Activated T-helper 1 cell treated with Interleukin-2 at 50 U/mL for 16 hours (primary cell): ENCODE data around the gene TNRC6B.

Experiments
- DNase-seq: peaks from one replicate; pipeline ENCODE4 v3.0.0-alpha.2; 2020; ENCODE audit warnings: low read depth

The TNRC6B gene

DNA sequence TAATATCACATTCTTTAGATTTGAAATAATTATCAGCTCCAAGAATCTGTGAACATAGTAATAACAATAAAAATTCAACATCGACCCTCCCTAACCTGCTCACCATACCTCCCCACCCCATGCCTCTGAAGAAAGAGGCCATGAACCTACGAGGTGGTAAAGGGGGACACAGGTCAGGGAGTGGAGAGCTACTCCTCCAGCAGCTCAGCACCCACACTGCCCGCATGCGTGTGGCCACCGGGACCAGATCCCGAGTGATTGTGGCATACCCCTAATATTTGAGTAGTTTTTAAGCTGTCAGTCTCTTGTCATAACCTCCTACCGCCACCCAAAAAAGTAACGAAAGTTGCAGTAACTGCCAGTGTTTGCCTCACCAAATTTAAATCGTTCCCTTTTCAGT lies 151.7 kb downstream of the TNRC6B start:
- no peak for DNase-seq

DNA sequence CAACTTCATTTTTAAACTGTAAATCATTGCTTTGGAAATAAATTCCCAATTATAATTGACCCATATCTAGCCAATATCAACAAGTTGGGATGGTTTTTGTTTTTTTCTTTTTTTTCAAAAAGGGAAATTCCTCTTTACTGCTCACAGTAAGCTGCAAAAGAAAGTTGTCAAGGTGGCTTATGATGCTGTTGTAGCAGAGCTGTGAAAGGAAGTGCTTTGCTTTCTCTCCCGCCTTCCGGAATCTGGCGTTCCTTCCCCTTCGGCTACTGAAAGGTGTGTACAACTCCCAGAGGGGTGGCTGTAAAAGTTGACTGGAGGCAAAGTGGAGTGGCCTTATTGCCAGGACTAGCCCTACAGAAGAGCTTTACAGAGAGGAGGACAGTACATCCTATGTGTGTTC lies 152.4 kb downstream of the TNRC6B start:
- no peak for DNase-seq

DNA sequence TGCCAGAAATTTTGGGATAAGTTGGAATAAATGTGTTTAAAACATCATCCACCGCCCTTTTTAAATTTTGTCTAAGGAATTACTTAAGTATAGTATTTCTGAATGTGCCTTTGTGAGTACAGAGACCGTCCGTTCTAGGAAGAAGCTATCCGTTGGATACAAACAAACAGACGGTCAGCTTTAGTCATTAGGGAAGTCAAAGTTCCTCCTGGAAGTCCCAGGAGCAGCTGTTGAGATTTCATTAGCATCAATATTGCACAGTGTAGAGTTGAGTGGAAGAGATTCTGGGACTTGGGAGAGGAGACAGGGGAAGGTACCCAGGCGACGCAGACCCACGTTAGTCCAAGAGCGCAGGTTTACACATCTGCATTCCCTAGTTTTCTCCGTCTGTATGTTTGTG lies 152.9 kb downstream of the TNRC6B start:
- no peak for DNase-seq

DNA sequence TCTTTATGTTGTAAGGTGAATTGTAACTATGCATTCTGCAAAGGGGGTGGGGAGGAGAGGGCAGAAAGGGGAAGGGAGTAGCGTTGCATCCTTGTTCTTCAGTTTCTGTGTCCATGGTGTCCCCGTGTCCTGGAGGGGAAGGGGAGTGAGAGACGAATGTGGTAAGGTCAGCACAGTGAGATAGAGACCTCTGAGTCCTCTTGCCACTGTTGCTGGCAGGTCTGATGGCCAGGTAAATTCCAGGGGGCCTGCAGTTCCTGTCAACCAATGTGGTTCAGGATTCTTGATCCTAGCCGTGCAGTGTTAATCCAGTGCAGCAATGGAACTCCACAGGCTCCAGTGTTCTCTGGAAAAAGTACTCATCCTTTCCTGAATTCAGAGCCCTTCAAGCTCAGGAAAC lies 154.0 kb downstream of the TNRC6B start:
- DNase-seq: no peak

DNA sequence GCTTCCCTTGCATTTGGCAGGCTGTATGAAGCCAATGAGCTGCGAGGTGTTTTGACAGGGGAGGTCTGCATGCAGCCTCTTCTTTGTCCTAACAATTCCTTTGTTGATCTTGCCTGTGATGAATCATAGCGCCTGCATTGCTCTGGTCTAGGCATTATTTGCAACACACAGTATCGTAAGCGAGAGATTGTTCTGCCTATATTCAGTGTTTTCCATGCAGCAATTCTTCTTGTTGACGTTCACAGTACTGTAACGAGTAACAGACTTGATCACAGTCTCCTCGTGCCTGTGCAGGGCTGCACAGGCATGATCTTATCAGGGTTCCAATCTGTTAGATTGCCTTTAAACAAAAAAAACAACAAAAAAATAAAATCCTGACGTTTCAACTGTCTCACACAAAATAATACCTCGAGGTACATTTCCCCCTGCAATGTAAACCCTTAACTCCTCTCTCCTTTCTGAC lies 154.6 kb downstream of the TNRC6B start:
- DNase-seq: no peak

DNA sequence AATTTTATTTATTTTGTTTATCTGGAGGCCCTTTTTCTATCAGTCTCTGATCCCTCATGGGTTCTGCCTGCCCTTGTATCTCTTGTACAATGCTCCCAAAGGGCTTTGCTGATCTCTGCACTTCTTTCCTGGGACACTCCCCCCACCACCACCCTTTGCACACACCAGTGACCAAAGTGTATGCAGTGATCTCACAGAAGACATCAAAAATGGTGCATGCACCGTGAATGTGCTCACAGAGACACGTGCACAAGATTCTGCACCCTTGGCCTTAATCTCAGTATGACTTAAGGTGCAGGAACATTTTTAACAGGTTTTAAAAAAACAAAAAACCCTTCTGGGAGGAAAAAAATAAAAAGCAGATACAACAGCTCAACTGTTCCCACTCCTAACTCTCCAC lies 156.3 kb downstream of the TNRC6B start:
- DNase-seq: no peak

DNA sequence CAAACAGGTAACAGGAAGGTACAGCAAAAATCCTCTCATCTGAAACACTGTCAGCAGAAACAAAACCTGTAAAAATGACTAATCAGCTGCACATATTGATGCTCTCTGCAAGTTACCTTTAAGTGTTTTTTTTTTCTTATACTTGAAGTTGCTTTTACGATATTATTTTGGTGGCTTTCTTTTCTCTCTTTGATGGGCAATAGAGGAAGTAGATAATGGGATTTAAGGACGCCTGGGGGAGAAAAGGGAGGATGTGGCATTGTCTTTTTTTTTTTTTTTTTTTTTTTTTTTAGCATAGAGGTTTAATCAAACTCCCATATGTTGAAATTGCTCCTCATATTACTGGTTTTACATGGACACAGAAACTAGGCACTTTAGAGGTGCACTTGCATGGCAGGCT lies 157.2 kb downstream of the TNRC6B start:
- DNase-seq: no peak

DNA sequence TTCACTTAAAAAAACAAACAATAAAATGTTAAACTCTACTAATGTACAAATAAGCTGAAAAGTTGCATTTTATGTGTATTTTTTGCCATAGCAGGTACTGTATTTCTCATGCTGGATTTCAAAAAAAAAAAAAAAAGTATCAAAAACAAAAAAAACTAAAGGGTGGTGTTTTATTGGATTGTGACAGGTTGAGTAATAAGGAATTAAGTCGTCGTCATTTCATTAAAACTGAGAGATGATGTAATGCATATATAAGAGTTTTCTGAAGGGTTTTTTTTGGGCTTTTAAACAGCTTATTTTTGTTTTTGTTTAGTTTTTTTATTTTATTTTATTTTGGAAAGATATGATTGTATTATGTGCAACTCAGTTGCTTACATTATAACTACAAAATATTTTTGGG lies 157.6 kb downstream of the TNRC6B start:
- DNase-seq: no peak

DNA sequence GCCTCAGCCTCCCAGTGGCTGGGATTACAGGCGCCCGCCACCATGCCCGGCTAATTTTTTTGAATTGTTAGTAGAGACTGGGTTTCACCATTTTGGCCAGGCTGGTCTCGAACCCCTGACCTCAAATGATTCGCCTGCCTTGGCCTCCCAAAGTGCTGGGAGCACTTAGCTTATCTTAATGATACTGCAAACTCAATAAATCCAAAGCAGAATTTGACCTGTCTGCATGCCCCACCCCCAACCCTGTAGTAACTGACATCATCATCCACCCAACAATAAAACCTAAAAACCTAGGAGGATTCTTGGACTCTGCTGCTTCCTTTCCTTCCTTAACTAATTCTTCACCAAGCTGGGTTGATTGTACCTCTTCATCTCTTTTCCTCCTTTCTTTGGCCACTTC lies 162.3 kb downstream of the TNRC6B start:
- DNase-seq: no peak

DNA sequence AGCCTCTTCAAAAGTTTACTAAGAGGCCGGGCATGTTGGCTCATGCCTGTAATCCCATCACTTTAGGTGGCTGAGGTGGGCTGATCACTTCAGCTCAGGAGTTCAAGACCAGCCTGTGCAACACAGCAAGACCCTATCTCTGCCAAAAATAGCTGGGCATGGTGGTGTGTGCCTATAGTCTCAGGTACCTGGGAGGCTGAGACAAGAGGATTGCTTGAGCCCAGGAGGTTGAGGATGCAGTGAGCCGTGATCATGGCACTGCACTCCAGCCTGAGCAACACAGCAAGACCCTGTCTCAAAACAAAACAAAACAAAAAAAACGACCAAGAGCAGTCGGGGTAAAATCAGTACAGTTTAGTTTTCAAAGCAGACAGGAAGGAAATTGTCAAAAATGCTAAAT lies 163.9 kb downstream of the TNRC6B start:
- DNase-seq: no peak

DNA sequence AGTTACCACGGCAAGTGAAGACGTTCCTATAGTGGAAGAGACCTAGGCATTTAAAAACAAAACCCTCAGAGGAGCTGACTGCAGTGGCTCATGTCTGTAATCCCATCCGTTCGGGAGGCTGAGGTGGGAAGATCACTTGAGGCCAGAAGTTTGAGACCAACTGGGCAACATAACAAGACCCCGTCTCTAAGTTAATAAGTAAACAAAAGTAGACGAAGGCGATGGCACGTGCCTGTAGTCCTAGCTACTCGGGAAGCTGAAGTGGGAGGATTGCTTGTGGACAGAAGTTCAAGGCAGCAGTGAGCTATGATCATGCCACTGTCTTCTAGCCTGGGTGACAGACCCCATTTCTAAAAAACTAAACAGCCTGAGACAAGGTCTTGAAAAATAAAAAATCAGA lies 164.8 kb downstream of the TNRC6B start:
- no peak for DNase-seq

DNA sequence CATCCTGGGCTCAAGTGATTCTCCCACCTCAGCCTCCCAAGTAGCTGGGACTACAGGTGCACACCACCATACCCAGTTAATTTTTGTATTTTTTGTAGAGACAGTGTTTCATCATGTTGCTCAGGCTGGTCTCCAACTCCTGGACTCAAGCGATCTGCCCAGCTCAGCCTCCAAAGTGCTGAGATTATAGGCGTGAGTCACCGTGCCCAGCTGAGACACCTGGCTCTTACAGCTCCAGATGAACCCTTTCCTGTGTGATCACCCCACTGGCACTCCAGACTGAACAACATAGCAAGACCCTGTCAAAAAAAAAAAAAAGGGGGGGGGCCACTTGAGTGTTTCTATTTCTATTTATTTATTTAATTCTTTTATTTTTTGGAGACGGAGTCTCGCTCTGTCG lies 167.5 kb downstream of the TNRC6B start:
- DNase-seq: peak; percentile 17

DNA sequence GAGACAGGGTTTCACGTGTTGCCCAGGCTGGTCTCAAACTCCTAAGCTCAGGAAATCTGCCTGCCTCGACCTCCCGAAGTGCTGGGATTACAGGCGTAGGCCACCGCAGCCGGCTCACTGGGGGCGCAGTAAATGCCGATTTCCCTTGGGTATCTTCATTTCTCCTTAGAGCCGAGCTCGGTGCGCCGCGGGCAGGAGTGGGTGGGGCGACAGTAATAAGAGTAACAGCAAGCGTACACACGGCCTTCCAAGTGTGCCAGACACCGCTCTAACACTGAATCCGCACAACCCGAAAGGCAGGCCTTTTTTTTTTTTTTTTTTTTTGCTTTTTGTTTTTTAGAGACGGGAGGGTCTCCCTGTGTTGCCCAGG lies 168.1 kb downstream of the TNRC6B start:
- peak; percentile 44 for DNase-seq

DNA sequence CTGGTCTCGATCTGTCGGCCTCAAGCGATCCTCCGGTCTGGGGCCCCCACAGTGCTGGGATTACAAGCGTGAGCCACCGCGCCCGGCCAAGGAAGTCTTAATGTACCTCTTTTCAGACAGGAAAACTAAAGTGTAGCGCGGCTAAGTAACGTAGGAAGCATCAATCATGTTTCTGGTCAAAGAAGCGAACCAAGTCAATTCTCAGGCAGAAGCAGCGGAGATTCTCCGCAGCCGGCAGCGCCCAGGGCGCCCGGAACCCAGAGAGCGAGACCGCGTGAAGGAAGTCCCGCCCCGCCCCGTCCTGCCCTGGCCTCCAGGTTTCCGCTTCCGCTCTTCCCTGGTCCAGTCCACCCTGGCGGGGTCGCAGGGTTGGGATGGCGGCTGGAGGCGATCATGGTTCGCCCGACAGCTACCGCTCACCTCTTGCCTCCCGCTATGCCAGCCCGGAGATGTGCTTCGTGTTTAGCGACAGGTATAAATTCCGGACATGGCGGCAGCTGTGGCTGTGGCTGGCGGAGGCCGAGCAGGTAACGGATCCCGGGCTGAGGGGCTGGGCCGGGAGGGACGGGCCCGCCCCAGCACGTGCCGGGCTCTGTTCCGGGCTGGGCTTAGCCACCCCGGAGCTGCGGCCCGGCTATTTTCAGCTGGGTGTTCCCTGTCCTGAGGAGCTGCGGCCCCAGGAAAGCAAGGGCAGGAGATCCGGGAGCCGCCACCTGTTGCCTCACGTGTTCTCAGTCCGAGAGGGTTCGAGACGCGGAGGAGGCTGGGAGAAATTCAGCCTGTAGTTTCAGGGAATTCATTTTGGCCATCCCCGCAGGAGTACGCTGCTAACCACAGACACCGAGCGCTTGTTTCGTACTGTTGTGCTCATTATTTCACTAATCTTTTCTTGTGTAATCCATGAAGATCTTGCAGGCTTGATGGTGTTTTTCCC lies 168.7 kb downstream of the TNRC6B start, which contains the start of gene ADSL:
TSS of gene ADSL (plus strand) at position 316 of the 934 bp plus-strand sequence. CDS start at position 375, 59 bp downstream.
- DNase-seq: peak; percentile 77

DNA sequence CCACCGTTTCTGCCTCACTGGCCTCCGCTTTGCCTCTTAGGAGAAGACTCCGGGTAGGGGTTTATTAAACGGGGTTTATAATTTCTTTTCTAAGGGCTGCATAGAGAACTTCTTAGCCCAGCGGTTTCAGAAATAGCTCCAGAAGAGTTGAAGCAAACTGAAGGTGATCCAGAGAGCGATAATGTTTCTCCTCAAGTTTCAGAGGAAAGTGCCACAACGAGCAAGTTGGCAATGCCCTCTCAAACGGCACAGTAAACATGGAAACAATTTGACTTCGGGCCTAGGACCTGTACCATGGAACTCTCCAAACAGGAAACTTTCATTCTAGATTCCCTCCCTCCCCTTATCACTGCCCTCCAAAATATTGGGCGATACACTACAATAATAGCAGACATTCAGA lies 169.6 kb downstream of the TNRC6B start:
- DNase-seq: no peak

DNA sequence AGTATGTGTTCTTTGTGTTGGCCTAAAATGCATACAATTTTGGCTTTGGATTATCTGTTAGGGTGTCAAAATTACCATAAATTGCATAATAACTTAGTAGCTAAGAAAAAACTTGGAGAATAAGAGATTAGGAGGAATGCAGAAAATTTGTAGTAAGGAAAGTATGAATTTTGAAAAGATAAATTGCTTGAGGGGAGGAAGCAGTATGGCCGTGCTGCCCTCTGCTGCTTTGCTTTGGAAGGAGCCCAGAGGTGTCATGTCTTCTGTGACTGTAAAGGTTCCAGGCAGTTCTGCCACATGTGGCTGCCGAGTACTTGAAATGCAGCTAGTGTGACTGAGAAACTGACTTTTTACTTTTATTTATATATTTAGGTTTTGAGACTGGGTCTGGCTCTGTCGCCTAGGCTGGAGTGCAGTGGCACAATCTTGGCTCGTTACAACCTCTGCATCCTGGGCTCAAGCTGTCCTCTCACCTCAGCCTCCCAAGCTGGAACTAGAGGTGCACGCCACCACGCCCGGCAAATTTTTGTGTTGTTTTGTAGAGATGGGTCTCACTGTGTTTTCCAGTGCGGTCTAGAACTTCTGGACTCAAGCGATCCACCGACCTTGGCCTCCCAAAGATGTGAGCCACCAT lies 170.4 kb downstream of the TNRC6B start:
- DNase-seq: peak; percentile 43

DNA sequence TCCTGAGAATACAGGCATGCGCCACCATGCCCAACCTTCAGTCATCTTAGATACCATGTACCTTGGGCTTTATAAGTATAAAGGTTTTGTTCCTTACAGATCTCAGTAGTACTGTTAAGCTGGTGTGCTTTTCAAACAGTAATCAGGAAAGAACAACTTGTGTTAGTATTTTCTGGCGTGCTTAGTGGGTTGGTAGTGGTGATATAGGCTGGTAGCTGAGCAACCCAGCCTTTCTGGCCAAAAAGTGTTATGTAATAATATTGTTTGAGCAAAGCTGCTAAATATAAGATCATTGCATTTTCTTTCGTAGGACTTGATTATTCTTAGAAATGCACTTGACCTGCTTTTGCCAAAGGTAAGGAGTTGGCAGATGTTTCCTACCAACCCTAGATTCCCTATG lies 175.0 kb downstream of the TNRC6B start:
- no peak for DNase-seq

DNA sequence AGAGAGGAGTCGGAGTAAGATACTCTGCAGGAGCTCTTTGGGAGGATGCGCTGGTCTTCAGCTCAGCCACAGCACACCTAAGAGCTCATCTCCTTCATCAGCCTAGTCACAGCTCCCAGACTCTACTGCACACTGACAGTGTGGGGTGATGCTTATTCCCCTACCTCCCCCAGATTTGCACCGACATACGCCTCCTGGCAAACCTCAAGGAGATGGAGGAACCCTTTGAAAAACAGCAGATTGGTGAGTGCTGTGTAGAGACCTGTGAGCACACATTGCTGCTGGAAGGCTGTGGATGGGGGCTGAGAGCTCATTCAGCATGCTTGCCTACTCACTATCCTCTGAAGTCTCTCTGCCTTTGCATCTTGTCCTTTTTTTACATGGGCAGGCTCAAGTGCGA lies 183.4 kb downstream of the TNRC6B start:
- no peak for DNase-seq

DNA sequence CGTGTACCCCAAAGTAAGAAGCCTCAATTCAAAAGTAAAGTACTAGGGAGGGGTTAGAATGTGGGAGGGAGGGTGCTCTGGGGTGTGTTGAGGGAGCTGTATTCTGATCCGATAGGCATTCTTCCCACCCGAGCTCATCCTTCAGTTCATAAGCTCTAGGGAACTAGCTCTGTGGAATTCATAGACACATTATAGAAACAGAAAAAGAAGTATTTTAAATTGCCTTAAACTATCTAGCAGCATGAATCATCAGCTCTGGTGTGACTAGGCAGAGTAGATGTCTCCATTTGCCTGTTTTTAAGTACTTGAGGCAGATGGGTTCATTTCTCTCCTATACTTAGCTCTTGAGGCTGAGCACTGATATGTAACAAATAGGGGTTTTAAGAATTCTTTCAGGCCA lies 185.3 kb downstream of the TNRC6B start:
- no peak for DNase-seq

DNA sequence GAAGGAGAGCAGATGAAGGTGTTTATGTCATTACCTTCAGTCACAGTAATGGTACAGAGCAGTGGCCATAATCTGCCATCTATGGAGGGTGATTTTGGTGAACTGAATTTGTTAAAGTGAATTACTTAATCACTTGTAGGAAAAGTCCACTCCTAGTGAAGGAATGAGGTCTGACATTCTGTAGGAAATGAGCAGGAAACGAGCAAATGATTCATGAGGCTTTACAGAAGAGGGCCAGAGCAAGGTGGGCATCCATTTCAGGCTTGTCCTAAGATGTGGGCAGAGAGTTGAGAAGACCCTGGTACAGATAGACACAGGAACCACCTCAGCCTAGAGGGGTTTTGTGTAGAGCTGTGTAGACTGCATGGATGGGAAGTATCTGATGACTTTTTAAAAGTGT lies 186.7 kb downstream of the TNRC6B start:
- no peak for DNase-seq

DNA sequence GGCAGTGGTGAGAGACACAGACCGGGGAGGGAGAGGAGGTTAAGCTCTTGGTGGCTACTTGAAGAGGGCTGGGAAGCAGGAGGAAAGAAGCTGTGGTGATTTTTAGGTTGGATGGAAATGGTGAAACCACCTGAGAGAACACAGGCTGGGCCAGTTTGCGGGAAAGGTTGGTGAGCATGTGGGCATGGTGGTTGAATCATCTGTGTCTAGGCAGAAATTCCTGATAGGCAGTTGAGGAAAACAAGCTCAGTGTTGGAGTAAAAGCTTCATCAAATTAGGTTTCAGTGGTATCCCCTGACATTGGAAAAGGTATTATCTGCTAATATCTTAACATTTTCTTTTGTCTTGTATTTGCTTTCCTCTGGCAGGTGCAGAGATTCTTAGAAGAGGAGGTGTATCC lies 188.3 kb downstream of the TNRC6B start:
- DNase-seq: no peak

DNA sequence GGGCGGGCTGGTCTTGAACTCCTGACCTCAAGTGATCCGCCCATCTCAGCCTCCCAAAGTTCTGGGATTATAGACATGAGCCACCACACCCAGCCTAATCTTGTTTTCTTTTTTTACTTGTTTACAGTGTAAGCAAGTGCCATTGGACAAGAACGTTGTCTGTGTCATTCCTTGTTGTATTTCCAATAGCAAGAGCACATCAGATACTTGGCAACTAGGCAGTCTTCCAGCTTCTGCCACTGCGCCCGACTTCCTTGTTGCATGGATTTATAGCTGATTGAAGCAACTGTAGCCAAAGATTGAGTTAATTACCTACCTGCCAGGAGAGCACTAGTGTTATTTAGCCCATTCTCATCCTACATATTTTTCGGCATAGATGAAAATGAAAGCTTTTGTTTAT lies 189.6 kb downstream of the TNRC6B start:
- DNase-seq: no peak

DNA sequence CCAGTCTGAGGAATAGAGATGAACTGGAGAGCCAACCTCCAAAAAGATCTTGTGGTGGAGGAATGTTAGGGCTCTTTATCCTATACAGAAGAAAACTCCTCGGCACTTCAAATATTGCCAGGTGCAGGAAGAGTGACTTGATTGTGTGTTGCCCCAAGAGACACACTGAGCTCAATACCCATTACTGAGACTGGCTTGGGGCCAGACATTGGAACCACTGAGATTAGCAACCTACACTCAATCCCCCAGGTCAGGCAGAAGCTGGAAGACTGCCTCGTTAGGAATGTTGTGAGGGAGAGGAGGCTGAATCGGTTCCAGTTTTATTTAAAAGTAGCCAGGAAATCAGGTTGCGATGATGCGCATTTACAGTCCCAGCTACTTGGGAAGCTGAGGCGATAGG lies 190.3 kb downstream of the TNRC6B start:
- DNase-seq: no peak

DNA sequence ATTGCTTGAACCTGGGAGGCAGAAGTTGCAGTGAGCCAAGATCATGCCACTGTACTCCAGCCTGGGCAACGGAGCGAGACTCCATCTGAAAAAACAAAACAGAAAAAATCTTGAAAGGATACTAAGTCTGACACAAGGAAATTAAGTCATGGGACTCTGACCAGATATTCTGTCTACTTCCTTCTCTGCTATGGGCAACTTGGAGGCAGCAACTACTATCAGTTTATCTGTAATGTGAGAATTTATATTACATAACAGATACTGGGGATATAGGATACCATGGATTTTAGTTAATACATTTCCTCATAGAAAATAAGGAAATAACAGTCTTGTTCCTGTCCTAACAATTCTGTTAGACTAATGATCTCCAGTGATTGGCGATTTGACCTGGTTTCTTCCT lies 191.1 kb downstream of the TNRC6B start:
- DNase-seq: no peak
